Forelimb muscle (tissue), 1 donor: Measurements from ENCODE around the gene ZNF438. TPM values are rescaled to one million over a fixed set of nuclear protein-coding genes. Genes with fewer than 3 reads are reported as not detected.

Experiments used
- DNase-seq: peaks from one replicate; pipeline ENCODE4 v3.0.0-alpha.2; 2013; ENCODE audit warnings: low read depth
- polyA plus RNA-seq: library from polyadenylated mRNA; unstranded; fragments of 120-200 nt; gene quantifications from one replicate; pipeline ENCODE4 v1.2.1, GENCODE V29; 2013; ENCODE audit not compliant: insufficient read length

The ZNF438 gene
- polyA plus RNA-seq, 1 donor = 15.8 TPM

DNA sequence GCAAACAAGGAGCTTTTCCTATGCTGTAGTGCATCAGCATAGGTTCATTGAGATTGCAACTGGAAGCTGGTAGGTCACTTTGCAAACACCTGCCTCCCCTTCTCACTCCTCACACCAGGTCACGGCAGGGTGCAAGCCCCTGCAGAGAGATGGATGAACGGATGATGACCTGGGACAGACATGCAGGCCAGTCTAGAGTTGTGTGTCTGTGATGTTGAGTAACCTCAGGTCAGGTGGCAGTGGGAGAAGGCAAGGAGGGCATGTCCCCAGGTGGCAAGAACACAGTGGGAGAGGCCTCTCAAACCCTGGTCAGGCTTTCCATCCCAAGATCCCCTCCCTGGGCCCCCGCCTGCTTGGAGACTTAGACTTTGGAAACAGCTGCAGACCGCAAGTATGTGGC lies 205.0 kb downstream of the ZNF438 start:
- no peak for DNase-seq

DNA sequence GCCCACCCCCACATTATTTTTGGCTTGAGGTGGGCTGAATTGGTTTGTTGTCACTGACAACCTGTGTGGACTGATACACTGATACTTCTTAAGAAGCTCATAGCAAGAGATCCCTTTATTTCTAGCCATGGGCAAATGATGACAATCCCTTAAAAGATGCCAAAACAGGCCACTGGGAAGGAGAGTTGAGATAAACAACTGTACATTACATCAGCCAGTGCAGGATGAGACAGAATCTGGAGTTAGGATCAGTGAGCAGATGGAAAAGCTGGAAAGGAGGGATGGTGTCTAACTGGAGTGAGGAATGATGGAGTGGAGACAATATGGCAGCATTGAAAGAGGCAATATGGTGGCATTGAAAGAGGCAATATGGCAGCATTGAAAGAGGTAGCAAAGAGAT lies 206.2 kb downstream of the ZNF438 start:
- no peak for DNase-seq

DNA sequence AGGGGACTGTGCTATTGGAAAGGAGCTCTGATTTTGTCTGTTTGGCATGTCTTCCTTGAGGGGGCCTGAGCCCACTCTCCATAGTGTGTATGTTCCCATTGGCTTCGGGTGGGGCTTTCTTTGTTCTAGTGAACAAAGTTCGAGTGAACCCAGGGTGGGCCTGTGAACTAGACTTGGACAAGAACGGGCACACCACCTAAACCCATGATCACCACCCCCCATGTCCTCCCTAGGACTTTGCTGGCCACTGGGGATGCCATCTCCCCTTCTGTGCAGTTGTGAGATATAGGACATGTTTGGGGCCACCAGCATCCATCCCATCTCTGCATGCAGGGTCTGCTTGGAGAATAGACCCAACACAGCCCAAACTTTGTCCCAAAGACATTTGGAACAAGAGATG lies 206.6 kb downstream of the ZNF438 start:
- no peak for DNase-seq

- no peak for DNase-seq
These were observed 208.0 kb downstream of the ZNF438 start for GRCh38 chr10:30823651-30824050.

GRCh38 chr10:30822693-30823465 lies 208.8 kb downstream of the ZNF438 start:
- no peak for DNase-seq

DNA sequence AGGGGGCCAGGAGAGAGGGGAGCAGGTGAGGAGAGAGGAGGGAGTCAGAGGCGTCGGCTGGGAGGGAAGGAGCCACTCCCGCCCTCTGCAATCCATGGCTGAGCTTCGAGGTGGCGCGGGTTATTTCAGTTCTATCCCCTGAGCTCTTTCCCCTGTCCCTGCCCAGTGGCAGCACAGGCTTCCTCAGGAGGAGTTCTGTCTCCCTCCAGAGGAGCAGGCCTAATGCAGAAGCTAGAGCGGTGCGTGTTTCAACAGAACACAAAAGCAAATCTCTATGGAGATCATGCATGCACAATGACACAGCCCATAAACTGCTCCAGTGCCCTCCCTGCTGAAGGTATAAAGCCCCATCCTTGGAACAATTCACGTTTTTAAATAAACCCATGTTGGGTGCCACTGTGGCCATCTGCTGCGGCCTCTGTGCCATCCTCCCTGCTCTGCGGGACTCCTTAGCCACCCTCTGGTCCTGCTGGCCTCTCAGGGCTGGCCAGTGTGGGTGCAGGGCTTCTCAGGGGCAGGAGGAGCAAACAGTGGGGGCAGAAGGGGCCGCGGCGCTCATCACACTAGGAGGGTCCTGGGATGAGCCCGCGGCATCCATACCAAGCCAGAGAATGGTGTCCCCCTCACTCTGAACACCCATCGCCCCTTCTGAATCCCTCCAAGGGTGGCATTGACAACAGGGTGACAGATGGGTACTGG lies 209.5 kb downstream of the ZNF438 start:
- DNase-seq = no peak

GRCh38 chr10:30821261-30821993 lies 210.2 kb downstream of the ZNF438 start:
- DNase-seq = no peak

GRCh38 chr10:30820261-30820991 lies 211.2 kb downstream of the ZNF438 start:
- DNase-seq = peak; percentile 62

DNA sequence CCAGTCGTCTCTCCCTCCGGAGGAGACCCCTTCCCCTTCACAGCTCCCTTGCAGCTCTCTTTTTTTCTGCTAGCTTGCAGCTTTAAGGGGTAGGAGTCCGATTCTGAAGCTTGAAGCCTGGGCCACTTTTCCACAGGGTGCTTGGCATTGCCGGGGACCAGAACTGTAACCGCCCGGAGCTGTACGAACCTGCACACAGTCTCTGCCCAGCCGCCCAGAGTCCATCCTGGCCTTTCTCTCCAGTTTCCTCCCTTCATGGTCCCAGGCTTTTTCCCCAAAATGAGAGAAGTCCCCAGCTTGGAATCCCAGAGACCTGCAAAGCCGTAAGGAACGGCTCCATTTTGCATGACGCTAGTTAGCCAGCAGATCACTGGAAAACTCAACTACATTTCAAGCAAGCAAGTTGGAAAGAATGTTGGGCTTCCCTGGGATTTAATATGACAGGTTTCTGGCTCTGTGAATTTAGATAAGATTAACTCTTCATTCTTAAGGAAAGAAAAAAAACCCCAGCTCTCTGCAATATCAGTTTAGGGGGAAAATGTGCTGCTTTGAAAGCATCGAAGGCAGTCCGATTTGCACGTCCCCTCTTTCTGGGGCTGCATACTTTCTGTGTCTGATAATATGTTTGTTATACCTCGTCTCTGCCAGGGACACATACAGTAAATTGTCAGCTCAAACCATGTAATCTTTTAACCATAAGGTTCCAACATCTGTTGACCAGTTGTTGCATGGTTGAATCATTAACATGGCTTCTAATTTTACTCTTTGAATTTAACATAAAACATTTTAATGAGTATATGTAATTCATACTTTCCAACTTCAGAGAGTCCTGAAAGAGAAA lies 212.1 kb downstream of the ZNF438 start:
- DNase-seq = no peak

- no peak for DNase-seq
These were observed 212.8 kb downstream of the ZNF438 start for GRCh38 chr10:30818854-30819253.

- DNase-seq = no peak
These were observed 213.5 kb downstream of the ZNF438 start for GRCh38 chr10:30818010-30818660.

GRCh38 chr10:30817541-30817940 lies 214.1 kb downstream of the ZNF438 start:
- DNase-seq = no peak

DNA sequence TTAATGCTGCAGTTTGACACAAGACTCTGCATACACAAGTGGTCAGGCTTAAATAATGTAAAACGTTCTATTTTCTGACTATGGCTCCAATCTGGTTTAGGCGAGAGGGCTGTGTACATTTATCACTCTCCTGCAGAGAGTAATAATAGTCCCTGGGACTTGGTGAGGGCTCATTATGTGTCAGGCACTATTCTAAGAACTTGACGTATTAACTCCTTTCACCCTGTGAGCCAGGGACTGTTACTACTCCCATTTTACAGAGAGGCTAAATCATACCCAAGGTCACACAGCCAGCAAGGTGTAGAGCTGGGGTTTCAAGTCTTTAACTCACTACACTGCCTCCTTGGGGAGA lies 214.9 kb downstream of the ZNF438 start:
- DNase-seq = no peak

DNA sequence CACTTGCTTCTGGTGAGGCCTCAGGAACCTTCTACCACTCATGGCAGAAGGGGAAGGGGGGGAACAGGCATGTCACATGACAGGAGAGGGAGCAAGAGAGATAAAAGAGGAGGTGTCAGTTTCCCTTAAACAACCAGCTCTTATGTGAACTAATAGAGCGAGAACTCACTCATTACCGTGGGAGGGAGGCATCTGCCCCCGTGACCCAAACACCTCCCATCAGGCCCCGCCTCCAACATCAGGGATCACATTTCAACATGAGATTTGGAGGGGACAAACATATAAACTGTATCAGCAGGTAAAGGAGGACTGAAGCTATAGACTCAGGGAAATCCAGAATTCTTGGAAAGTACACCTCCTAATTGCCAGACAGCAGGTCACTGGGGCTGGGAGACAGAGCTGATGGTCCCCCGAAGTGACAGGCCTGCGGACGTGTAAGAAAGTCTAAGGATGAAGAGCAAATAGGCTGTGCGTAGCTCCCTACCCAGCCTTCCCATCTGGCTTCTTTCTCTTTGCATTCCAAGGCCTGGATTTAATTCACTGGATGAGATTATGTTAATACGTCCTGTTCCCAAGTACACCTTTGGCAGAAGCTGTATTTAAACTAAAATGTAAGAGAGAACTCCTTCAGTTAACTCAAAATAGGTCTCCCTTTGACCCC lies 215.4 kb downstream of the ZNF438 start:
- no peak for DNase-seq

GRCh38 chr10:30813872-30814481 lies 217.7 kb downstream of the ZNF438 start:
- no peak for DNase-seq

DNA sequence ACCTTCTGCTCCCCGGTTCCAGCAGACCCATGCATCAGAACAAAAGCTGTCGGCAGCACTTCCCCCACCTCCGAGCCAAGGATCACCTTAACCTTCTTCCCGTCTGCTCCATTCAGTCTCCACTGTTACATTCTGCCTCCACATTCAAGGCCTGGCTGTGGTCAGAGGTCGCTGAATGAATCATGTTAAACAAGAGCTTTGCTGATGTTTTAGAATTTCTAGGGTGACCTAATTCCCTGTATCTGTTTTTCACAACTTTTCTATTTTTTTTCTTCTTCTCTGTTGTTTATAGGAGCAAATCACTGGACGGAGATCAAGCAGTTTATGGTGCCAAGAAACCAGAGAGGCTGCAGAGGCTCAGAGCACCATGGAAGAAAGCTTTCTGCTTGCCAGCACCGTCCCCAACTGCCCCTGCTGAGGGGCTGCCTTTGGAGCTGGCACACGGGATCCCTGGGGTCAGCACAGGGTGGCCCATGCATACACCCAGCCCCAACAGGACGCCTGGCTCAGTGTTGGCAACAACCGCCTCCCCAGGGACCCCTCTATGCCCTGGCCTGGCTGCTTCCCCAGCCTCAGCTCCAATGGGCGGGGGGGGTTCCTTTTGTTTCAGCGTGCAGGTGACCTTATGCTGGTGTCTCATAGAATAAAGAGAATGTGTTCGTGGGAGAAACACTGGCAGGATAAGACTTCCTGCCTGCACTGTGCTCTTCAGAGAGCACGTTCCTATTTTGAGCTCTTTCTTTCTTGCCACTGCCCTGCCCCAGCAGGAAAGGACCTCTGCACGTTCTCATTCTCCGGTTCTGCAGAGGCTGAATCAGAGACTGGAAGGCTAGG lies 219.4 kb downstream of the ZNF438 start:
- DNase-seq = no peak

DNA sequence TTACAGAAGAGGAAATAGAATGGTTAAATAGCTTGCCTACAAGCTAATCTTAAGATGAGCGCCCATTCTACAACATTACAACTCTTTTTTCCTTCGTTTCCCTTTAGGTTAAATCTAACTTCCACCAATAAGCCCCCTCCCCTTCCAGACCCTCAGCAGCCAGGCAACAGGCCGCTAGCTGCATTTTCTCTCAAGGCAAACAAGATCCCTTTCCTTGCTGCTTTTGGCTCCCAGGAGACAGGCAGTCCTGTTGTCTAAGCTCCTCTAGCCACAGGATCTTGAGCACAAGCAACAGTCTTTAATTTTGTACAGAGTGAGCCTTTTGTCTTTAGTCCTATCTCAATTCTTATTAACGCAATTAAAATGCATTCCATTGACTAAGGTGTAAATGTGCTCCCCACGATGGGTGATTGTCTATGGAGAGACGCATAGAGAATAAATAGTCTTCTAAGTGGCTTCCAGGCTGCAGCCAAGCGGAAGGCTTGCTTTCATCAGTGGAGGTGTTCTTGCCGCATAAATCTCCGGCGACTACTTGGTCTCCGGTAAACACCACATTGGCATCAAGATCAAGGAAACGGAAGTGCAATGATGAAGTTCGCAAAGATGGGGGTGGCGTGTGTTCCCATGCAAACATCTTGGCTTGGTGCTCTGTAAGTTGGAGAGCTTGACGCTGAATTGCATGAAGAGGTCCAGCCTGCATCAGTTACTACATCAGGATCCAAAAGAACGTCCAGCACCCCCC lies 220.2 kb downstream of the ZNF438 start:
- no peak for DNase-seq

DNA sequence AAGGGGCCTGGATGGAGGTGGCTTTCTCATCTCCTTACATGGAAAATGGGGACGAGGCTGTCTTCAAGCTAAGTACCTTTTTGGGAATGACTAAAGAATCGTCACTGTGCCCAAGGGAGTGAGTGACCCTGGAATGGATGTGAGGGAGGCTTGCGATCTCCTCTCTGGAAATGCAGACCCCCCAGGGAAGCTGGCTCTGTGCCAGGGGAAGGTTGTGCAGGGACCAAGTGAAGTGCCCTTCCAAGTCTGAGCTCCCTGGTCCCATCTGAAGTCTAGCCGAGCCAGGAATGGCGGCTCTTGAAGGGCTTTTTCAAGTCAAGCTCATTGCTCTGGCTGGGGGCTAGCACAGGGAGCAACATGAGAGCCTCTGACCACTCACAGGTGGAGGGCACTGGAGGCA lies 221.2 kb downstream of the ZNF438 start:
- no peak for DNase-seq
